LNCaP clone FGC (cell line): ENCODE data around the gene DYNLRB2.
A peak's percentile ranks its signal among the peaks of the same experiment; 100 is the strongest.

Source experiments
- DNase-seq: peaks from one replicate; pipeline ENCODE4 v3.0.0-alpha.2; 2011; ENCODE audit warnings: low read depth
- H3K4me3 ChIP-seq: 2 replicates; pipeline ENCODE4 v1.5.1; 2011; ENCODE audit warnings: mild to moderate bottlenecking, low read depth, low read length, control low read depth
- TF ChIP-seq, protein P1 (sequence below): IDR thresholded peaks from 2 replicates; pipeline ENCODE4 v1.5.1; 2012; ENCODE audit warnings: mild to moderate bottlenecking; ENCODE audit not compliant: control insufficient read depth, insufficient read depth; ENCODE audit errors: extremely low read depth

The DYNLRB2 gene

DNA sequence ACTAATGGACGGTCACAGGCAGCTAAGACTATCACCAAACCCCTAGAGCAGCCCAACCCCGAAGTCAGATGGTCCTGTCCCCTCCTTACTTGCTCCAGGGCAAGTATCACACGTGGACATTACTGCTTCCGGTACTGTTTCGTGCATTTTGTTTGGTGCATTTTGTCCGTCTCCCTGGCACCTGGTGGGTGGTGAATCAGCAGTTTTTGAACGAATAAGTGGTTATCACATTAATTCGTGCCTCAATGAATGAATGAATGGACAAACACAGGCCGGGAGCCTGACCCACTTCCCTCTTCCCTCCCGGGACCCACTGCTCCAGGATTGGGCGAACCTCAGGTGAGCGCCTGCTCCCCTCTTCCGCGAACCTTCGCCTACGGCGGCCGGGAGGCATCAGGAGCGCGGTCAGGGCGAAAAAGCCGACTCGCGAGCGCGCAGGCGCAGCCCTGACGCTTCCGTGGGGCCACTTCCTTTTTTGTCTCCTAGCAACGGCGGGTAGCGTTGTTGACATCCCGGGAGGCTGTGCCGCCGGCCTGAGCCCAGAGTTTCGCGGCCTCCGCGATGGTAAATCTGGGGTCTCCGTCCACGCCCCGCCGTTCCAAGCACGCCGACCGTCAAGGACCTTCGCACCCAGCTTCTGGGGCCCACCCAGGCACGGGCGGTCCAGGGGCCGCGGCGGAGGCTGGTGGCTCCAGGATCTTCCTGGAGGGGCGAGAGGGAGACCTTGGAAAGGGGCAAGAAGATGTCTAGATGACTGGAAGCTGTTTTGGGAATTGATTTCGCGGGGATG is at the start of gene DYNLRB2:
TSS of gene DYNLRB2 (plus strand) at position 478 of the 790 bp plus-strand sequence. CDS start at position 562, 84 bp downstream.
- DNase-seq = peak; percentile 85

DNA sequence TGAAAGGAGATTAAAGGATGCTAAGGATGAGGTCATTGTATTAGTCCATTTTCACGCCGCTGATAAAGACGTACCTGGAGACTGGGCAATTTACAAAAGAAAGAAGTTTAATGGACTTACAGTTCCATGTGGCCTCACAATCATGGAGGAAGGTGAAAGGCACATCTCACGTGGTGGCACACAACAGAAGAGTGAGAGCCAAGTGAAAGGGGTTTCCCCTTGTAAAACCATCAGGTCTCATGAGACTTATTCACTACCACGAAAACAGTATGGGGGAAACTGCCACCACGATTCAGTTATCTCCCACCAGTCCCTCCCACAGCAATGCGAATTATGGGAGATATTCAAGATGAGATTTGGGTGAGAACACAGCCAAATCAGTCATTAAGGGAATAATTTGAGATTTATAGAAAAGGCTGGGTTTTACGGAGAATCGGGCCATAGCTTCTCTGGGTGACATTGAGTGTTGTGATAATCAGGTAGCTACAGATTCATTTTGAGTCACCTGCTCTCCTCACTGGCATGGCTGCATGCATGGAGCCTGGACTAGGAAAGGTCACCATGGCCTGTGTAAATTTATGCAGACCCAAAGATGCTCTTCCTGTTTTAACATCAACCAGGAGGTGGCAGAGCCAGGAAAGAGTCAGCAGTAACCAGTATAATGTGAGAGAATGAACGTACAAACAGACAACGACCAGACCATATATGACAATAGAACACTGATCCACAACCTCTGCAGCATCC is 40.5 kb upstream of the DYNLRB2 start:
- no peak for DNase-seq
- TF ChIP-seq, protein P1, sequence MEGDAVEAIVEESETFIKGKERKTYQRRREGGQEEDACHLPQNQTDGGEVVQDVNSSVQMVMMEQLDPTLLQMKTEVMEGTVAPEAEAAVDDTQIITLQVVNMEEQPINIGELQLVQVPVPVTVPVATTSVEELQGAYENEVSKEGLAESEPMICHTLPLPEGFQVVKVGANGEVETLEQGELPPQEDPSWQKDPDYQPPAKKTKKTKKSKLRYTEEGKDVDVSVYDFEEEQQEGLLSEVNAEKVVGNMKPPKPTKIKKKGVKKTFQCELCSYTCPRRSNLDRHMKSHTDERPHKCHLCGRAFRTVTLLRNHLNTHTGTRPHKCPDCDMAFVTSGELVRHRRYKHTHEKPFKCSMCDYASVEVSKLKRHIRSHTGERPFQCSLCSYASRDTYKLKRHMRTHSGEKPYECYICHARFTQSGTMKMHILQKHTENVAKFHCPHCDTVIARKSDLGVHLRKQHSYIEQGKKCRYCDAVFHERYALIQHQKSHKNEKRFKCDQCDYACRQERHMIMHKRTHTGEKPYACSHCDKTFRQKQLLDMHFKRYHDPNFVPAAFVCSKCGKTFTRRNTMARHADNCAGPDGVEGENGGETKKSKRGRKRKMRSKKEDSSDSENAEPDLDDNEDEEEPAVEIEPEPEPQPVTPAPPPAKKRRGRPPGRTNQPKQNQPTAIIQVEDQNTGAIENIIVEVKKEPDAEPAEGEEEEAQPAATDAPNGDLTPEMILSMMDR = peak; percentile 39
- no peak overlapping the region for H3K4me3 ChIP-seq

More for the DNA sequence above, at the start of gene DYNLRB2:
- peak within 1 kb of the TSS; percentile 68 for H3K4me3 ChIP-seq
- TF ChIP-seq, protein P1 = no peak

DNA sequence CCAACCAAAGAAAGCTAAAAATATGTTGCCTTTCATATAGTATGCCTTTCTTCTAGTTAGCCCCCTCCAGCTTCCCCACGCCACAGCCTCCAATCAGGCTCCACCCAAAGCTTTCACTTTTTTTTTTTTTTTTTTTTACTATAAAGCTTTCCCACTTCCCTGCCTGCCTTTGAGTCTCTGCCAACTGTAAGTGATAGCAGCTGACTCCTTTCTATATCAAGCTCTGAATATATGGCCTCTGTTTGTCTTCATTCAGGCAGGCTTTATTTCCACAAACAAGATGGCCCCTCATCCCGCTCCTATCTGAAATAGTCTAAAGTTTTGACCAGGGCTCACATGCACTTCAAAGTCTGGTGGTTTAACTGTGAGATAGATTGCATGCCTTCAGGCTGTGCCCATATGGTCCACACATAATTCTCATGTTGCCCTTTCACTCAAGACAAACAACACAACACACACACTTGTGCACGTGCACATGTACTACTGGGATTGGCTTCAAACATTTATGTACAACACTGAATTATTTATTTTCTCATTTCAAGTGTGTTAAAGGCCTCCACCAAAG is 39.8 kb upstream of the DYNLRB2 start:
- H3K4me3 ChIP-seq = no peak overlapping the region
- TF ChIP-seq, protein P1 = no peak
- DNase-seq = no peak

DNA sequence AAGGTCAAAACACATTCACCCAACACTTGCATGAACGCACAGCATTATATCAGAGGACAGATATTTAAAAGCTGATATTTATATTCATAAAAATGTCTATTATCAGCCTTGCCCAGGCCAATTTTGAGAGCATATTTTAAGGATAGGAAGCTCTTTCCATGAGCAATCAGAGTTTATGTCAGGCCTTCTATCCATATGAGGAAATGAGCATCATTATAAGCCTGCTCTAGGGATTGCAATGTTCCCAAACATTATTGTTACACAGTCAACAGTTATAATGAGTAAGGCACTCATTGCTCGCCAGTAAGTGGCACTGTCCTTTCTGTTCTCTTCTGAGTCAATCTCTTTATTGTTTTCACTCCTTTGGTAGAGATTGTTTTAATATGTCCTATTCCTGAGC is 37.7 kb upstream of the DYNLRB2 start:
- H3K4me3 ChIP-seq = no peak overlapping the region
- TF ChIP-seq, protein P1 = no peak
- no peak for DNase-seq

DNA sequence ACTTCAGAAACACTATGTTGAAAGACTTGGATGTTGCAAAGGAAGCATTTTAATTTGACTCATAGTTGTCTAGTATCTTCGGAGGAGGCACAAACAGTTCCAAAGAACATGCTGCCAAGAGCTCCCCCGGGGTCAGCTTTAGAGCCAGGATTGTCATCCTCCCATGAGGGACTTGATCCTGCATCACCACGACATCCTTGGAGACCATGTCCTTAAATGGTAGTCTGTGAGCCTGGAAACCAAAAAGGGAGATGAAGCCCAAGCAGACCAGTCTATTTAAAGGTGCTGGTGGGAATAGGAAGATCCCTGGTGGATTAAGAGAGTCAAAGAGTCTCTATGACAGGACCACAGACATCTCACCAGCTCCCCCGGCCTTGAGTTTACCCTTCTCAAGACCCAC is 33.3 kb upstream of the DYNLRB2 start:
- DNase-seq = no peak
- H3K4me3 ChIP-seq = no peak overlapping the region
- TF ChIP-seq, protein P1 = no peak

DNA sequence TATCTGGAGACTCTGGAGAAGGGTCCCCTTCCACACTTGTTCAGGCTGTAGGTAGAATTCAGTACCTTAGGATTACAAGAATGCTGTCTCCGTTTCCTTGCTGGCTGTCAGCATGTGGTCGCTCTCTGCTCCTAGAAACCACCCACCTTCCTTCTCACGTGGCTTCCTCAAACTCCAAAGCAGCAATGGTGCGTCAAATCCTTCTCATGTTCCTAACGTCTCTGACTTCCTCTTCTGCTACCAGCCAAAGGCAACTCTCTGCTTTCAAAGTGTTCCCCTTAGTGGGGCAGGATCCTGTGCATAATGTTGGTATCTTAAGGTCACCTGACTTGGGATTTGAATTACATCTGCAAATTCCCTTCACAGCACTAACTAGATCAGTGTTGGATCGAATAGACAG is 30.9 kb upstream of the DYNLRB2 start:
- TF ChIP-seq, protein P1 = no peak
- no peak for DNase-seq
- no peak overlapping the region for H3K4me3 ChIP-seq
